NCI-H524 treated with DMSO at 0.1 percent for 48 hours (cell line): Measurements from ENCODE around the gene FAM241B.

Experiments used
- DNase-seq: peaks from one replicate; lab custom pipeline; 2025; lab: John Stamatoyannopoulos, UW

The FAM241B gene

GRCh38 chr10:69666756-69667155 is 36.7 kb downstream of the FAM241B start:
- DNase-seq, result no peak

GRCh38 chr10:69668721-69669120 is 38.7 kb downstream of the FAM241B start:
- DNase-seq, result no peak

DNA sequence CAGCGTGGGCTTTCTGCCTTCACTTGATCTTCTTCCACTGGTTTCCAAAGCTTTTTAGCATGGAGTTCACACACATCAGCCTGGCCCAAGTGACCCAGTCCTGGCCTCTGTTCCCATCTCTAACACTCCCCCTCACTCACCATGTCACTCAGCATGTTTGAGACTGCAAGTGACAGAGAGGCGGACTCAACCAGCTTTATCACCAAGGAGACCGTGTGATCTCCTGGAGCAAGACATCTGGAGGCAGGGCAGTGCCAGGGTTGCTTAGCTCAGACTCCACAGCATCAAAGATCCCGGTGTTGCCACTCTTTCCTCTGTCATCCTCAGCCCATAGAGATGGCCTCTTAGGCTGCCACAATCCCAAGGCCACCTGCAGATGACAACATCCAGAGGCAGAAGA is 39.4 kb downstream of the FAM241B start:
- DNase-seq, result no peak

- DNase-seq, result no peak
Observed at GRCh38 chr10:69673521-69673920, 43.5 kb downstream of the FAM241B start.

DNA sequence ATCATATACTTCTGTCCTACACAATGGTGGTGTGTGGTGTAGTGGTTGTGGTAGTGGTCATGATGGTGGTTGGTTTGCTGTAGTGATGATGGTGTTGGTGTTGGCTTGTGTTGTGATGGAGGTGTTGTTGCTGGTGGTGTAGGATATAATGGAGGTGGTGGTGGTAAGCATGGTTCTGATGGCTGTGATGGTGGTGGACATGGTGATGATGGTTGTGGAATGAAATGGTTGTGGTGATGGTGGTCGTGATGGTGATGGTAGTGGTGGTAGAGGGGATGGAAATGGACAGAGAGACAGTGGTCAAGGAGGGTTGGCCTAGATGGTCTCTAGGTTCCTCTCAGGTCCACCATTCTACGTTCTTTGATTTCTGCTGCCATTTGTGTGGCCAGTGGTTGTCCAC is 44.7 kb downstream of the FAM241B start:
- no peak for DNase-seq

DNA sequence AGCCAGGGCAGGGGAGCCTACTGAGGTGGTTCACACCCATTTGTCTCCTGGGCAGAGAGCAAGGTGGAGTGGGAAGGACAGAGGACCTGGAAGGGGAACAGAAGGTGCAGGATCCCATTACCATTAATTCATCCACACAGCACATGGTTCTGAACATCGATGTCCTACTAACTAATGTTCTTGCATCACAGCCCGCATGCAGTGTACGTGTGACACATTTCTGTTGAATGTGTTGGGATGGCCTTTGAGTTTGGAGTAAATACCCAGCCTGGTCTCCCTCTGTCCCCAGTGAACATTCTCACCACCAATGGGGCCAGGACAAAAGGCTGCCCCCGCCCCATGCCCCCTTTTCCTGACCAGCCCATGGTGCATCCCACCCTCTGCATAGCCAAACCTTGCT is 46.3 kb downstream of the FAM241B start:
- no peak for DNase-seq

DNA sequence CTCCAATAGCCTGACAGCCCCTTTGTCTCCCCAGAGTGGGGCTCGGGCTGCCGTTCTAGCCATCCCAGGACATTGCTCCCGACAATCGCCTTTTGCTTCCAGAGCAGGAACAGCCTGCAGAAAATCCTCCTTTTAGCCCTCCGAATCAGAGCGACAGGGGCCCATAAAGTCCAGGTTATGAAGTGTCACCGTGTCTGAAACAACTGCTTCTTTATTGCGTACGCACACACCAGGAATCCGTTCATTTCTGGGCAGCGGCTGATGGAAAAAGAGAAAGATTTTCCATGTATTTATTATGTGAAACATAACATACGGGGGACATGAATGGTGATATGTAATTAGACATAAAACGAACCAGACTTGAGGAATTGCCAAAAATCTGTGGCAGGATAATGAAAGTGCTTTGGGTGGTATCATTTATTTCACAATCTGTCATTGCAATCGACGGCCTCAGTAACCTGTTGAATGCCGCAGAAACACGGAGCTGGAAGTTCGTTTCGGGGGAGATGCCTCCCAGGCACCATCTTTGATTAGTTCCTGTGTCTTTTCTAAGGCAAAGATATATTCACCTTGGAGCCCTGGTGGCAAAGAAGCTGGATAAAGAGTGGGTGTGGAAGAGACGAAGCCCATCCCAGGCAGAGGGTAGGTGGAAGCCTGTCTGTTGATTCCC is 48.1 kb downstream of the FAM241B start:
- no peak for DNase-seq

DNA sequence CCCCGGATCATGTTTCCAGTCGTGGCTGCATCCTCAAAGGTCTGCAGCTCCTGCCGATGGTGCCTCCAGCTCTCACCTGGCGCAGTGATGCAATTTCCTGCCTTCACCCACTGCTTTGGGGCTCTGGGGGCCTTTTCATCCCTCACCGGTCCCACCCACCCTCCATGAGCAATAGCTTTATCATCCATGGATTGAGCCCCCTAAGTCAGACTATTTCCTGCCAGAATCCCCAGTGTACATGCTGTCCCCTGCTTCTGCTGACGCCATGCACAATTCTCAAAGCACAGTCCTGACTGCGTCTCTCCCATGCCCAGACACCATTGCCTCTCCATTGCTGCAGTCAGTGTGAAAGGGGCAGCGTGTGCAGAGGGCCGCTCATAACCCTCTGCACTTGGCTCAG is 49.7 kb downstream of the FAM241B start:
- no peak for DNase-seq

DNA sequence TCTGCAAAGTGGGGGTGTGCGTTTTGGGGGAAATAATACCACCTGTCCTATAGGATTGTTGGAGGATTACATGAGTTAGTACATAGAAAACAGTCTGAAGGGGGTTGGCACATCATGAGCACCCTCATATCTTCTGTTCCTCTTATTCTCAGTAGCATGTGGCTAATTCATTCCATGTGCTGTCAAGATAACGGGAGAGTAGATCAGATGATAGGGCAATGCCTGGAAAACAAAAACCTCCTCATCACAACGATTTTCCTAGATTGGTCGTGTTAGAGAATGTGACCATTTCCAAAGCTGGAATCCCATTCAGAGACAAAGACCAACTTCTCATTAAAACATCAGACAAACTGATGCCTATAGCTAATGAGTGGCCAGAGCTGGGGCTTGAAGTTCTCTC is 50.6 kb downstream of the FAM241B start:
- DNase-seq, result no peak

- DNase-seq, result no peak
Observed at GRCh38 chr10:69681436-69681835, 51.4 kb downstream of the FAM241B start.

DNA sequence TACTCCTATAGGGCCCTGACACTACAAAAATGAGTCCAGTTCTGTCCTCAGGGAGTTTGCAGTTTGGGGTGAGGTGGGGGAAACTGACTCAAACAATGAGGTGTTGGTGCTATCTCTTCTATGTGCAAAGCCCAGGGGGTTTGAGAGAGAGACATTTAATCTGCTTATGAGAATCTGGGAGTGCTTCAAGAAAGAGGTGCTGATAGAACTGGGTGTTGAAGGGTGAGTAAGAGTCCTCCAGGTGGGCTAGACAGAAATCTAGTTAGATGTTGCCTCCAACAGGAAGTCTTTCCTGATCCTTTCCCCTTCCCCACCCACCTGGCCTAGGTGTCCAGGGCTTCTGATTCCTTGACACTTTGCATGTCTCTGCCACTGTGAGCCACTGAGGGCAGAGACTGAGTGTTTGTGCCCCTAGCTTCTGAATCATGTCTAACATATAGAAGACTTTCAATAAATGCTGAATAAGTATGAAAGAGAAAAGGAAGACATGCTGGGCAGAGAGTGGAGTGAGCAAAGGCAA is 53.0 kb downstream of the FAM241B start:
- DNase-seq, result no peak
